ENCODE results near the gene PAIP1. TPM values are rescaled to one million over a fixed set of nuclear protein-coding genes. Genes with fewer than 3 reads are reported as not detected.
"Not testable (repeated sequence)": the region's sequence is repeated elsewhere in the genome, so short reads cannot be mapped to it uniquely, and the experiment has no call there.

Gene PAIP1
- total and polyA plus RNA-seq, 2 donors (not counting 3 experiments of a cell fraction or from before 2014, with no cell fraction given): 69.1 to 90.1 TPM

DNA sequence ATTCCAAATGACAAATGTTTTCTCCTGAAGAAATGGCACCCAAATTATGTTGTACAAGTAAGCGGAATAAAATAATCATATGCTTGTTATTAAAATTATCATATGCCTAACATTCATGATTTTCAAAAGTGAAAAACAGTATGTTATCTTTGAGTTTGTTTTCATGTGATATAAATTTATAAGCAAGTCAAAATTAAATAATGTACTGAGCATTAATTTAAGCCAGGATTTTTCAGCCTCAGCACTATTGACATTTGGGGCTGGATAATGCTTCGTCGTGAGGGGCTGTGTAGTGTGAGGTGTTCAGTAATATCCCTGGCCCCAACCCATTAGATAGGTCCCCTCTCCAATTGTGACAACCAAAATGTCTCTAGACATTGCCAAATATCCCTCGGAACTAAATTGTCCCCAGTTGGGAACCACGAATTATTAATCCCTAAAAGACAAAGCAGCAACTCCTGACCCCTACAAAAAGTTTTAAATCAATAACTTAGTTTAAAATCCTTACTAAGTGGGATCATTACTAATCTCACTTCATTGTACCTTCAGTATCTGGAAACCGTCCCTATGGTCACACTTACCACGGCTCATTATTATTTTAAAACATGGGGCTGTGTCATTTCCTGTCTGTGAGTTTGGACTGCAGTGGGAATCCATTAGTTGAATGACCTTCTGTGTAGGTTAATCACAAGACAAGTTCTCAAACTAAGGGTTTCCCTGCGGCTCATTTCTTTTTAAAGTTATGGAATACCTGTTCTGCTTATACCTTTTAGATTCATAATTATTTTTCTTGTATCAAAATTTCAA is 44.8 kb upstream of the PAIP1 start:
- Histone ChIP-seq H3K4me3 (replicated peaks in 1 of 3; ENCODE audit: insufficient read depth in 1 of 3, low read depth in 1 of 3, low read length in 3 of 3) (peak overlapping the region in 2 of 3 experiments; percentile 80 to 86), H4K20me1 (replicated peaks; ENCODE audit: control insufficient read depth, extremely low read depth, insufficient read depth, low read length) (no peaks in the 10 kb centered on the region), H3K9ac (replicated peaks; ENCODE audit: extremely low read depth, insufficient read depth, low read length) (peak overlapping the region; percentile 98), H3K27ac (ENCODE audit: insufficient read depth, low read depth, low read length) (peak overlapping the region; percentile 88), H3K27me3 (ENCODE audit: control insufficient read depth in 2 of 2, insufficient read depth in 2 of 2, low read length in 2 of 2) (no peaks in the 10 kb centered on the region), H3K79me2 (ENCODE audit: control insufficient read depth, insufficient read depth, low read length) (peaks cover 26% of the 10 kb centered on the region), H2AFZ (ENCODE audit: low read depth, low read length) (peak overlapping the region; percentile 34), H3K9me3 (replicated peaks; ENCODE audit: control insufficient read depth, insufficient read depth, low read length) (no peaks in the 10 kb centered on the region), H3K36me3 (ENCODE audit: control insufficient read depth in 2 of 2, extremely low read depth in 1 of 2, insufficient read depth in 2 of 2, low read length in 2 of 2) (no peaks in the 10 kb centered on the region), H3K4me1 (ENCODE audit: control insufficient read depth, extremely low read depth, insufficient read depth, low read length) (peaks cover 19% of the 10 kb centered on the region), H3K4me2 (ENCODE audit: insufficient read depth, low read length) (peak overlapping the region; percentile 96), H3K9me1 (replicated peaks; ENCODE audit: control insufficient read depth, extremely low read depth, insufficient read depth, low read length) (peaks cover 5% of the 10 kb centered on the region)
- FAIRE-seq: peak; percentile 88
- BruUV-seq (replicated peaks): no TSS peak
- ChIA-PET CTCF (interaction anchor here (1.0 to 3.1 kb wide), 4 partner anchors 29 to 118 kb away, joined by 3 to 26 read pairs (median 7); partner anchors contain the start of gene TMEM267), POLR2A (interaction anchor here (1.6 kb wide), 1 partner anchor 46 kb away, joined by 4 read pairs; no protein-coding TSS in a partner anchor)
- no peak for TF ChIP-seq MYC (IDR thresholded peaks at IDR 0.05; ENCODE audit: low read depth, low read length)
- TF ChIP-seq, protein P1, sequence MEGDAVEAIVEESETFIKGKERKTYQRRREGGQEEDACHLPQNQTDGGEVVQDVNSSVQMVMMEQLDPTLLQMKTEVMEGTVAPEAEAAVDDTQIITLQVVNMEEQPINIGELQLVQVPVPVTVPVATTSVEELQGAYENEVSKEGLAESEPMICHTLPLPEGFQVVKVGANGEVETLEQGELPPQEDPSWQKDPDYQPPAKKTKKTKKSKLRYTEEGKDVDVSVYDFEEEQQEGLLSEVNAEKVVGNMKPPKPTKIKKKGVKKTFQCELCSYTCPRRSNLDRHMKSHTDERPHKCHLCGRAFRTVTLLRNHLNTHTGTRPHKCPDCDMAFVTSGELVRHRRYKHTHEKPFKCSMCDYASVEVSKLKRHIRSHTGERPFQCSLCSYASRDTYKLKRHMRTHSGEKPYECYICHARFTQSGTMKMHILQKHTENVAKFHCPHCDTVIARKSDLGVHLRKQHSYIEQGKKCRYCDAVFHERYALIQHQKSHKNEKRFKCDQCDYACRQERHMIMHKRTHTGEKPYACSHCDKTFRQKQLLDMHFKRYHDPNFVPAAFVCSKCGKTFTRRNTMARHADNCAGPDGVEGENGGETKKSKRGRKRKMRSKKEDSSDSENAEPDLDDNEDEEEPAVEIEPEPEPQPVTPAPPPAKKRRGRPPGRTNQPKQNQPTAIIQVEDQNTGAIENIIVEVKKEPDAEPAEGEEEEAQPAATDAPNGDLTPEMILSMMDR (IDR thresholded peaks at IDR 0.05; ENCODE audit: extremely low read depth in 1 of 2, insufficient read depth in 1 of 2, low read depth in 1 of 2, low read length in 2 of 2): no peak
- TF ChIP-seq FOS (IDR thresholded peaks at IDR 0.05; ENCODE audit: borderline replicate concordance, insufficient read depth, low read length): peak; percentile 44
- TF ChIP-seq JUN (IDR thresholded peaks at IDR 0.05; ENCODE audit: borderline replicate concordance, insufficient read depth, insufficient read length, low read depth): peak; percentile 51
- intact Hi-C loops (cut with micrococcal nuclease) (loop anchor here (1.0 to 5.0 kb wide), 3 partner anchors 117 to 479 kb away; partner anchors contain the start of genes HMGCS1 and ZNF131), dilution Hi-C loops (cut with MboI; ENCODE audit: extremely low pct_ligation_motif_present, low sequenced_read_pairs) (no loop called here)
- DNase-seq (ENCODE audit: low read depth, low spot score): peak; percentile 81

DNA sequence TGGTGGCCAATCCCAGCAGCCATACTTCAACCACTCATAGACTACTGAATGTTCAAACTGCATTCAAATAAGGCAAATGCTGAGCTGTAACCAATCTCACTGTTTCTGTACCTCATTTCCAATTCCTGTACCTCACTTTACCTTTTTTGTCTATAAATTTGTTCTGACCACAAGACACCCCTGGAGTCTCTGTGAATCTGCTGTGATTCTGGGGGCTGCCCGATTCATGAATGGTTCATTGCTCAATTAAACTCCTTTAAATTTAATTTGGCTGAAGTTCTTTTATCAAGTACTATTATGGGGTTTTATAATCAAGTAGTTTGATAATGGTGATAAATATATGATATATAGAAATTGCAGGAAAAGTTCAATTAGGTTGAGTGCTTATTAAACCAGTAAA is 42.0 kb upstream of the PAIP1 start:
- H3K9ac ChIP-seq (replicated peaks; ENCODE audit: extremely low read depth, insufficient read depth, low read length); intact Hi-C loops (cut with micrococcal nuclease): not testable (repeated sequence)
- CTCF ChIA-PET: interaction anchor here (1.1 kb wide), 1 partner anchor 39 kb away, joined by 3 read pairs; no protein-coding TSS in a partner anchor

More for the DNA sequence above, 42.0 kb upstream of the PAIP1 start:
- H3K4me2 ChIP-seq (ENCODE audit: insufficient read depth, low read length); H3K4me3 ChIP-seq (replicated peaks in 1 of 3; ENCODE audit: insufficient read depth in 1 of 3, low read depth in 1 of 3, low read length in 3 of 3); H3K27me3 ChIP-seq (ENCODE audit: control insufficient read depth in 2 of 2, insufficient read depth in 2 of 2, low read length in 2 of 2); POLR2A ChIA-PET; BruUV-seq (replicated peaks); H3K36me3 ChIP-seq (ENCODE audit: control insufficient read depth in 2 of 2, extremely low read depth in 1 of 2, insufficient read depth in 2 of 2, low read length in 2 of 2); H2AFZ ChIP-seq (ENCODE audit: low read depth, low read length); dilution Hi-C loops (cut with MboI; ENCODE audit: extremely low pct_ligation_motif_present, low sequenced_read_pairs); H3K27ac ChIP-seq (ENCODE audit: insufficient read depth, low read depth, low read length); H3K9me1 ChIP-seq (replicated peaks; ENCODE audit: control insufficient read depth, extremely low read depth, insufficient read depth, low read length); H4K20me1 ChIP-seq (replicated peaks; ENCODE audit: control insufficient read depth, extremely low read depth, insufficient read depth, low read length); DNase-seq (ENCODE audit: low read depth, low spot score); H3K9me3 ChIP-seq (replicated peaks; ENCODE audit: control insufficient read depth, insufficient read depth, low read length); FAIRE-seq; H3K79me2 ChIP-seq (ENCODE audit: control insufficient read depth, insufficient read depth, low read length): not testable (repeated sequence)
- H3K4me1 ChIP-seq (ENCODE audit: control insufficient read depth, extremely low read depth, insufficient read depth, low read length): peaks cover 16% of the 10 kb centered on the region
